Lung (tissue), 12 donors: Measurements from ENCODE around the gene NHERF2. TPM values are rescaled to one million over a fixed set of nuclear protein-coding genes. Genes with fewer than 3 reads are reported as not detected.
A peak's percentile ranks its signal among the peaks of the same experiment; 100 is the strongest.

ENCODE experiments used
- ATAC-seq: fragments of 200-7000 bp; cut with Tn5 transposase; one replicate; pipeline ENCODE4 v1.9.1; 2020; ENCODE audit warnings: moderate number of reproducible peaks; ENCODE audit not compliant: insufficient read depth, low FRiP score
- DNase-seq, 3 donors: peaks; one replicate each; pipeline ENCODE4 v3.0.0-alpha.2; 2013 to 2017
- H3K27ac ChIP-seq, 2 donors: one replicate each; pipeline ENCODE4 v1.5.1; 2013; ENCODE audit warnings: mild to moderate bottlenecking in 2 of 2, moderate library complexity in 2 of 2, control low read depth in 1 of 2, inconsistent platforms in 1 of 2, low read depth in 1 of 2, low read length in 1 of 2
- H3K27me3 ChIP-seq, 3 donors: one replicate each; pipeline ENCODE4 v1.5.1; 2013; ENCODE audit warnings: low read length in 2 of 3; ENCODE audit not compliant: control insufficient read depth in 3 of 3, insufficient read depth in 3 of 3
- H3K36me3 ChIP-seq, 4 donors: one replicate each; pipeline ENCODE4 v1.5.1; 2013; ENCODE audit warnings: low read length in 4 of 4, mild to moderate bottlenecking in 1 of 4, moderate library complexity in 1 of 4; ENCODE audit not compliant: control insufficient read depth in 4 of 4, insufficient read depth in 4 of 4
- H3K4me1 ChIP-seq, 5 donors: one replicate each; pipeline ENCODE4 v1.5.1; 2013; ENCODE audit warnings: low read length in 5 of 5, mild to moderate bottlenecking in 2 of 5, moderate library complexity in 1 of 5; ENCODE audit not compliant: control insufficient read depth in 5 of 5, insufficient read depth in 5 of 5
- H3K4me3 ChIP-seq: one replicate; pipeline ENCODE4 v1.5.1; 2013; ENCODE audit warnings: mild to moderate bottlenecking, control low read depth, moderate library complexity
- H3K9ac ChIP-seq, 2 donors: one replicate each; pipeline ENCODE4 v1.5.1; 2013; ENCODE audit warnings: low read length in 2 of 2, control low read depth in 1 of 2; ENCODE audit not compliant: insufficient read depth in 1 of 2
- H3K9me3 ChIP-seq, 4 donors: one replicate each; pipeline ENCODE4 v1.5.1; 2013; ENCODE audit warnings: low read length in 3 of 4, mild to moderate bottlenecking in 1 of 4, moderate library complexity in 1 of 4; ENCODE audit not compliant: control insufficient read depth in 4 of 4, insufficient read depth in 3 of 4
- WGBS, 2 donors: extraction: QIAGEN DNeasy Blood & Tissue Kit; methylation state at CpG; one replicate each; pipeline ENCODE4 v1.1.7; 2013; 5-methylcytosine and 5-hydroxymethylcytosine counted together
- polyA plus RNA-seq, 2 donors: library from polyadenylated mRNA; stranded (reverse); fragments of 200-250 nt; gene quantifications; one replicate each; pipeline ENCODE4 v1.2.1, GENCODE V29; 2013
- total RNA-seq, 2 donors: library from RNA; depleted of rRNA in 1 of 2; stranded (reverse); fragments of >200 nt in 1 of 2; gene quantifications; one replicate each; pipeline ENCODE4 v1.2.1, GENCODE V29; 2014 to 2021
- TF ChIP-seq, protein P1 (sequence below): IDR thresholded peaks from 2 replicates; pipeline ENCODE4 v1.5.1; 2012; ENCODE audit warnings: mild to moderate bottlenecking; ENCODE audit errors: control extremely low read depth, extremely low read depth
- donor health status: control.
- donor health status: control.
- donor health status: Bipolar disorder and iron deficiency.
- donor health status: healthy.
- donor health status: DM: yes; HTN: yes; CAD: no.

NHERF2 gene
- total and polyA plus RNA-seq, 4 donors = 142 to 468 (median 245) TPM

DNA sequence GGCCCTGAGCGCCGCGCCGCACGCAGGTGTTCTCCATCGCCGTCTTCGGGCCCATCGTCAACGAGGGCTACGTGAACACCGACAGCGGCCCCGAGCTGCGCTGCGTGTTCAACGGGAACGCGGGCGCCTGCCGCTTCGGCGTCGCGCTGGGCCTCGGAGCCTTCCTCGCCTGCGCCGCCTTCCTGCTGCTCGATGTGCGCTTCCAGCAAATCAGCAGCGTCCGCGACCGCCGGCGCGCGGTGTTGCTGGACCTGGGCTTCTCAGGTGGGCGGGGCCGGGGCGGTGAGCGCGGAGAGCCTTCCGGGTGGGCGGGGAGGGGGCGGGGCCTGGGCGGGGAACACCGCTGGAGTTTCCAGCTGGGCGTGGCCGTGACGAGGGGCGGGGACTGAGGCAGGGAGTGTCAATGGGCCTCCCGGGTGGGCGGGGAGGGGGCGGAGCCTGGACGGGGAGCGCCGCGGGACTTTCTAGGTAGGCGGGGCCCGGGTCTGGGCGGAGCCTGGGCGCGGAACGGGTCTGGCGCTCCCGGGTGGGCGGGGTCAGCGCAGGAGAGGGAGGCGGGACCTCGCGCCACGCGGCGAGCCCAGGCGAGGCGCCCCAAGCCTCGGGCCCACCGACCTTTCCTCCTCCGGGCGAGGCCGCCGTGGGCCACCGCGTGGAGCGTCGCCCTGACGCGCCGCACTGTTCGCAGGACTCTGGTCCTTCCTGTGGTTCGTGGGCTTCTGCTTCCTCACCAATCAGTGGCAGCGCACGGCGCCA, 34.6 kb upstream of the NHERF2 start:
- Histone ChIP-seq H3K27me3 (peaks cover 0 to 30% (median 27%) of the 10 kb centered on the region in 3 donors), H3K4me3 (peak overlapping the region; percentile 10), H3K9ac (no peak overlapping the region), H3K36me3 (peaks cover 0 to 2% (median under 1%) of the 10 kb centered on the region in 4 donors), H3K9me3 (no peaks in the 10 kb centered on the region), H3K4me1 (peaks cover 0 to 7% (median 6%) of the 10 kb centered on the region in 5 donors), H3K27ac (peak overlapping the region in 1 of 2 donors; percentile 52)
- ATAC-seq (peak; percentile 86), DNase-seq (peak; percentile 78 to 93 (median 83))
- TF ChIP-seq, protein P1, sequence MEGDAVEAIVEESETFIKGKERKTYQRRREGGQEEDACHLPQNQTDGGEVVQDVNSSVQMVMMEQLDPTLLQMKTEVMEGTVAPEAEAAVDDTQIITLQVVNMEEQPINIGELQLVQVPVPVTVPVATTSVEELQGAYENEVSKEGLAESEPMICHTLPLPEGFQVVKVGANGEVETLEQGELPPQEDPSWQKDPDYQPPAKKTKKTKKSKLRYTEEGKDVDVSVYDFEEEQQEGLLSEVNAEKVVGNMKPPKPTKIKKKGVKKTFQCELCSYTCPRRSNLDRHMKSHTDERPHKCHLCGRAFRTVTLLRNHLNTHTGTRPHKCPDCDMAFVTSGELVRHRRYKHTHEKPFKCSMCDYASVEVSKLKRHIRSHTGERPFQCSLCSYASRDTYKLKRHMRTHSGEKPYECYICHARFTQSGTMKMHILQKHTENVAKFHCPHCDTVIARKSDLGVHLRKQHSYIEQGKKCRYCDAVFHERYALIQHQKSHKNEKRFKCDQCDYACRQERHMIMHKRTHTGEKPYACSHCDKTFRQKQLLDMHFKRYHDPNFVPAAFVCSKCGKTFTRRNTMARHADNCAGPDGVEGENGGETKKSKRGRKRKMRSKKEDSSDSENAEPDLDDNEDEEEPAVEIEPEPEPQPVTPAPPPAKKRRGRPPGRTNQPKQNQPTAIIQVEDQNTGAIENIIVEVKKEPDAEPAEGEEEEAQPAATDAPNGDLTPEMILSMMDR = no peak
- WGBS, 2 donors = 3 to 7% methylated on average over 74 to 96 of the region's 96 CpGs

DNA sequence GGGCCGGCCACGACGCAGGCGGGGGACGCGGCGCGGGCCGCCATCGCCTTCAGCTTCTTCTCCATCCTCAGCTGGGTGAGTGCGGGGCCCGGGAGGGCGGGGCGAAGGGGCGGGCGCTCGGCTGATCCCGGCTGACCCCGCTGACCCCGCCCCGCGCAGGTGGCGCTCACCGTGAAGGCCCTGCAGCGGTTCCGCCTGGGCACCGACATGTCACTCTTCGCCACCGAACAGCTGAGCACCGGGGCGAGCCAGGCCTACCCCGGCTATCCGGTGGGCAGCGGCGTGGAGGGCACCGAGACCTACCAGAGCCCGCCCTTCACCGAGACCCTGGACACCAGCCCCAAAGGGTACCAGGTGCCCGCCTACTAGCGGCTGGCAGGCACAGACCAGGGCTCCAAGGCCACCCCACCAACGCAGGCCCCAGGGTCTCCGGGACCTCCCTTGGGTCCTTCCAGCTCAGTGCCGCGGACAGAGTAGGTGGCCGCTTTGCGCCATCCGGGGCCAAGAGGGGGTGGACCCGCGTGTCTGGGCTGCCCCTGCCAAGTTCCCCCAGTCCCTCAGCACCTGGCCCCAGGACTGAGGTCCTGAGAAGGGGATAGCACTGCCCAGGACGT, 33.9 kb upstream of the NHERF2 start:
- Histone ChIP-seq H3K27ac (peak overlapping the region in 1 of 2 donors; percentile 52), H3K27me3 (peaks cover 0 to 30% (median 27%) of the 10 kb centered on the region in 3 donors), H3K4me3 (peak overlapping the region; percentile 8), H3K9me3 (no peaks in the 10 kb centered on the region), H3K36me3 (peaks cover 0 to 4% (median 2%) of the 10 kb centered on the region in 4 donors), H3K9ac (no peak overlapping the region), H3K4me1 (peaks cover 0 to 7% (median 6%) of the 10 kb centered on the region in 5 donors)
- WGBS, 2 donors = 51 to 56% methylated on average over 44 to 50 of the region's 50 CpGs
- no peak for DNase-seq
- TF ChIP-seq, protein P1 = no peak
- no peak for ATAC-seq

DNA sequence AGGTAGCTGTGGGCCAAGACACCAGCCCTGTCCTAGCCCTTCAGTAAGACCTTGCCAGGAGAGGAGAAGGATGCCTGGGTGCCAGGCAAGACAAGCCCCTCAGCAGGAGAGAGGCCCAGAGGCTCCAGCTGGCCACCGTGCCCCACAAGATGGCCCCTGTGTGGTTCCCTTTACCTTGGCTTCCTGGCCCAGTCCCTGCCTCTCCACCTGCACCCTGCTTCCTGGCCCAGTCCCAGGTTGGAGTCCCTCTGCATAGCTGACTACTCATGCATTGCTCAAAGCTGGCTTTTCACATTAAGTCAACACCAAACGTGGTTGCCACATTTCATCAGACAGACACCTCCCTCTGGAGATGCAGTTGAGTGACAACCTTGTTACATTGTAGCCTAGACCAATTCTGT, 33.0 kb upstream of the NHERF2 start:
- ATAC-seq (no peak), DNase-seq (no peak)
- H3K27me3 ChIP-seq = peaks cover 0 to 27% (median 24%) of the 10 kb centered on the region in 3 donors
- peaks cover 0 to 7% (median 6%) of the 10 kb centered on the region in 5 donors for H3K4me1 ChIP-seq
- no peaks in the 10 kb centered on the region for H3K9me3 ChIP-seq
- TF ChIP-seq, protein P1 = no peak
- no peak overlapping the region for H3K4me3 ChIP-seq
- no peak overlapping the region for H3K27ac ChIP-seq
- H3K36me3 ChIP-seq = peaks cover 0 to 12% (median 7%) of the 10 kb centered on the region in 4 donors
- H3K9ac ChIP-seq = no peak overlapping the region
- 50 to 57% methylated on average over 2 of the region's 2 CpGs for WGBS, 2 donors
